GM12874 (cell line): ENCODE measurements around the gene PNN.

Experiments
- TF ChIP-seq, protein P1 (sequence below): IDR thresholded peaks from 2 replicates; pipeline ENCODE4 v1.5.1; 2011; ENCODE audit warnings: low read depth, mild to moderate bottlenecking, control low read depth, low read length, moderate library complexity; ENCODE audit not compliant: insufficient read depth

PNN gene

DNA sequence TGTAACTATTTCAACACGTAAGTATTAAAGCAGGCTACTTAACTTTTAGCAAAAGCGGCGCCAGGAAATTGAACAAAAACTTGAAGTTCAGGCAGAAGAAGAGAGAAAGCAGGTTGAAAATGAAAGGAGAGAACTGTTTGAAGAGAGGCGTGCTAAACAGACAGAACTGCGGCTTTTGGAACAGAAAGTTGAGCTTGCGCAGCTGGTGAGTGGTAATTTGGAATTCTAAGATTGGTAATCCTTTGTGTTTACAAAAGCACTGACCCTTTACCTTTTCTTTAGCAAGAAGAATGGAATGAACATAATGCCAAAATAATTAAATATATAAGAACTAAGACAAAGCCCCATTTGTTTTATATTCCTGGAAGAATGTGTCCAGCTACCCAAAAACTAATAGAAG is 4.0 kb downstream of the PNN start:
- TF ChIP-seq, protein P1, sequence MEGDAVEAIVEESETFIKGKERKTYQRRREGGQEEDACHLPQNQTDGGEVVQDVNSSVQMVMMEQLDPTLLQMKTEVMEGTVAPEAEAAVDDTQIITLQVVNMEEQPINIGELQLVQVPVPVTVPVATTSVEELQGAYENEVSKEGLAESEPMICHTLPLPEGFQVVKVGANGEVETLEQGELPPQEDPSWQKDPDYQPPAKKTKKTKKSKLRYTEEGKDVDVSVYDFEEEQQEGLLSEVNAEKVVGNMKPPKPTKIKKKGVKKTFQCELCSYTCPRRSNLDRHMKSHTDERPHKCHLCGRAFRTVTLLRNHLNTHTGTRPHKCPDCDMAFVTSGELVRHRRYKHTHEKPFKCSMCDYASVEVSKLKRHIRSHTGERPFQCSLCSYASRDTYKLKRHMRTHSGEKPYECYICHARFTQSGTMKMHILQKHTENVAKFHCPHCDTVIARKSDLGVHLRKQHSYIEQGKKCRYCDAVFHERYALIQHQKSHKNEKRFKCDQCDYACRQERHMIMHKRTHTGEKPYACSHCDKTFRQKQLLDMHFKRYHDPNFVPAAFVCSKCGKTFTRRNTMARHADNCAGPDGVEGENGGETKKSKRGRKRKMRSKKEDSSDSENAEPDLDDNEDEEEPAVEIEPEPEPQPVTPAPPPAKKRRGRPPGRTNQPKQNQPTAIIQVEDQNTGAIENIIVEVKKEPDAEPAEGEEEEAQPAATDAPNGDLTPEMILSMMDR, result no peak

- TF ChIP-seq, protein P1, result no peak
Measured at GRCh38 chr14:39180553-39180952, 5.5 kb downstream of the PNN start.

- TF ChIP-seq, protein P1, result no peak
Measured at GRCh38 chr14:39181026-39181692, 6.1 kb downstream of the PNN start.

DNA sequence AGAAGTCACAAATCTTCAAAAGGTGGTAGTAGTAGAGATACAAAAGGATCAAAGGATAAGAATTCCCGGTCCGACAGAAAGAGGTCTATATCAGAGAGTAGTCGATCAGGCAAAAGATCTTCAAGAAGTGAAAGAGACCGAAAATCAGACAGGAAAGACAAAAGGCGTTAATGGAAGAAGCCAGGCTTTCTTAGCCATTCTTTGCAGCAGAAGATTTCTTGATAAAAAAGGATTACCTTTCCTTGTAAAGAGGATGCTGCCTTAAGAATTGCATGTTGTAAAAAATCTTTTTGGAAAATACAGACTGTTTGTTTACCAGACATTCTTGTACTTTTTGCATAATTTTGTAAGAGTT is 6.6 kb downstream of the PNN start:
- TF ChIP-seq, protein P1, result no peak

DNA sequence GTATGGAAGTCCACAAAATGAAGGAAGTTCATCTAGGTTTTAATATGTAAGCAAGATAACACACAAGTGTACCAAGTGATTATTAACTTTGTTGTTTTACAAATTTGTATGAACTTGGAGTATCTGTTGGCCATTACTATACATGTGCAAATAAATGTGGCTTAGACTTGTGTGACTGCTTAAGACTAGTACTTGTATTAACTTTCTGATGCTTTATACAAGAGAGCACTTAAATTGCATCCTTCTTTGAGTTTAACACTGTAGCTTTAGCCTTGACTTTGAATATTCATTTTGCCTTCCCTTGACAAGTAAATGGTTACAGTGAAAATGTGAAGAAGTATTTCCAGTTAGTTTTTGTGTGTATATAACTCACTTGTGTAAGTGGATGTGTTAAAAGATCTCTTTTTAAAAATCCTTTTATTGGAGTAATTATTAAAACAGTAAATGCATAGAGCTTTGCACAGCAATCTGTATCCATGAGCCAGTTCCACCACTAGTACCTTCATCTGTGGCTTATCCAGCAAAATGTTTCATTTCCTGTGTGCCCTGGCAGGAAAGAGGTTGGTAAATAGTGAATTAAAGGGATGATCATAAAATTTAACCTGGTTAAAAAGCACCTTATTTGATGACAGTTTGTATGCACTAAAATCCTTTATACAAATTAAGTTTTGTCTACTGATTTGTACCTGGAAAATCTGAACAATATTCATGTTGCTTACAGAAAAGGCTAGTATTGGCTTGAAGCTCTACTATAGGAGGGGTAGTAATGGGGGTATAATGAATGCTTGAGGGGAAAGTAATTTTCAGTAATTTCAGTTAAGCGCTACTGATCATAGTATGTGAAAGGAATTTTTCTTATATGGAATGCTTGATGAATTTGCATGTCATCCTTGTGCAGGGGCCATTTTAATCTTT is 8.0 kb downstream of the PNN start:
- TF ChIP-seq, protein P1, result no peak

- TF ChIP-seq, protein P1, result no peak
Measured at GRCh38 chr14:39184628-39185255, 9.7 kb downstream of the PNN start.
